ENCODE results near the gene METAP1D. TPM values are rescaled to one million over a fixed set of nuclear protein-coding genes. Genes with fewer than 3 reads are reported as not detected.
"Not testable (repeated sequence)": the region's sequence is repeated elsewhere in the genome, so short reads cannot be mapped to it uniquely, and the experiment has no call there.

METAP1D gene
- total and polyA plus RNA-seq, 12 donors = 1.7 to 21.8 (median 7.8) TPM

DNA sequence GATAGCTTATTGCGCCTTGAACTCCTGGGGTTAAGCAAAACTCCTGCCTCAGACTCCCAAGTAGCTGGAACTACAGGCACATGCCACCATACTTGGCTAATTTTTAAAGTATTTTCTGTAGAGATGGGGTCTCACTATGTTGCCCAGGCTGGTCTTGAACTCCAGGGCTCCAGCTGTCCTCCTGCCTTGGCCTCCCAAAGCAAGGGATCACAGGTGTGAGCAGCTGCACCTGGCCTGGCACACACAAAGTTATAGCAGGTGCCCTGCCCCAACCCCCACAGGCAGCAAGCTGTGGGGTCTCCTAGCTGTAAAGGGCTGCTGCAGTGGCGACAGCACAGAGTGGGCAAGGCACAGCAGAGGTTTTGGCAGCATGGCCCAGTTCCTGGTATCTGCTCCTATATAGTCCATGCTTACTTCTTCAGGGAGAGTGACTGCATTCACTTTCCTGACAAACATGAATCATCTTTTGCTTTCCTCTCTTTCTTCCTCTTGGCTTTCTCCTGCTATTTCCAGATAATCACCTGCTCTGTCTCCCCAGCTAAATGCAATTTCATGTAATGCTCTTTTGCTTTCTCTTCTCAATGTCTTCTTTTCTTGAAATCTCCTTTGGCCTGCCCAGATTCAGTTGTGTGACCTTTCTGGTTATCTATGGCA, 27.3 kb upstream of the METAP1D start:
- TF ChIP-seq POLR2A (IDR thresholded peaks at IDR 0.05) = no peak
- TF ChIP-seq, protein P1, sequence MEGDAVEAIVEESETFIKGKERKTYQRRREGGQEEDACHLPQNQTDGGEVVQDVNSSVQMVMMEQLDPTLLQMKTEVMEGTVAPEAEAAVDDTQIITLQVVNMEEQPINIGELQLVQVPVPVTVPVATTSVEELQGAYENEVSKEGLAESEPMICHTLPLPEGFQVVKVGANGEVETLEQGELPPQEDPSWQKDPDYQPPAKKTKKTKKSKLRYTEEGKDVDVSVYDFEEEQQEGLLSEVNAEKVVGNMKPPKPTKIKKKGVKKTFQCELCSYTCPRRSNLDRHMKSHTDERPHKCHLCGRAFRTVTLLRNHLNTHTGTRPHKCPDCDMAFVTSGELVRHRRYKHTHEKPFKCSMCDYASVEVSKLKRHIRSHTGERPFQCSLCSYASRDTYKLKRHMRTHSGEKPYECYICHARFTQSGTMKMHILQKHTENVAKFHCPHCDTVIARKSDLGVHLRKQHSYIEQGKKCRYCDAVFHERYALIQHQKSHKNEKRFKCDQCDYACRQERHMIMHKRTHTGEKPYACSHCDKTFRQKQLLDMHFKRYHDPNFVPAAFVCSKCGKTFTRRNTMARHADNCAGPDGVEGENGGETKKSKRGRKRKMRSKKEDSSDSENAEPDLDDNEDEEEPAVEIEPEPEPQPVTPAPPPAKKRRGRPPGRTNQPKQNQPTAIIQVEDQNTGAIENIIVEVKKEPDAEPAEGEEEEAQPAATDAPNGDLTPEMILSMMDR (IDR thresholded peaks at IDR 0.05) = no peak
- H3K4me3 ChIP-seq = no peak overlapping the region
- H3K4me1 ChIP-seq (replicated peaks in 1 of 2) = no peaks in the 10 kb centered on the region
- WGBS, 4 donors = 95 to 100% (median 99%) methylated on average over 2 of the region's 2 CpGs
- no peak for DNase-seq
- no peaks in the 10 kb centered on the region for H3K27me3 ChIP-seq
- no peaks in the 10 kb centered on the region for H3K9me3 ChIP-seq (replicated peaks in 1 of 3)
- peaks cover 0 to 6% of the 10 kb centered on the region in 2 donors for H3K36me3 ChIP-seq (replicated peaks in 1 of 2)
- H3K27ac ChIP-seq = no peak overlapping the region
- intact Hi-C loops (cut with DNase I) = no loop called here

DNA sequence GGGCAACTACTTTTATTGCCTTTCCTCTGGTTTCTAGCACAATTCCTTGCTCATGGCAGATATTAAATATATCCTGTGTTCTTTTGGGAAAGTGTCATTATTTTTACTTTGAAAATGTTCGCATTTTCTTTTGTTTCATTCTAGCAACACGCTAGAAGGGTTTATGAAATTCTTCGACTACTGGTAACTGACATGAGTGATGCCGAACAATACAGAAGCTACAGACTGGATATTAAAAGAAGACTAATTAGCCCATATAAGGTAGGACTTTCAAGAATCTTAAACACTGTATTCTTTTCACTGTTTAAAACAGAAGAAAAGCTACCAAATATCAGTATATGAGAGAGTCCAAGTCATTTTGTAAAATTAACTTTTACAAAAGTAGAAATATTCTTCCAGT, 20.6 kb upstream of the METAP1D start:
- Histone ChIP-seq H3K4me3 (no peak overlapping the region), H3K27me3 (no peaks in the 10 kb centered on the region), H3K27ac (no peak overlapping the region), H3K9me3 (replicated peaks in 1 of 3) (no peaks in the 10 kb centered on the region), H3K36me3 (replicated peaks in 1 of 2) (peaks cover 0 to 20% of the 10 kb centered on the region in 2 donors), H3K4me1 (replicated peaks in 1 of 2) (no peaks in the 10 kb centered on the region)
- 96 to 99% (median 98%) methylated on average over 4 of the region's 4 CpGs for WGBS, 4 donors
- DNase-seq = no peak
- intact Hi-C loops (cut with DNase I) = no loop called here
- TF ChIP-seq, protein P1 (IDR thresholded peaks at IDR 0.05) = no peak
- no peak for TF ChIP-seq POLR2A (IDR thresholded peaks at IDR 0.05)

DNA sequence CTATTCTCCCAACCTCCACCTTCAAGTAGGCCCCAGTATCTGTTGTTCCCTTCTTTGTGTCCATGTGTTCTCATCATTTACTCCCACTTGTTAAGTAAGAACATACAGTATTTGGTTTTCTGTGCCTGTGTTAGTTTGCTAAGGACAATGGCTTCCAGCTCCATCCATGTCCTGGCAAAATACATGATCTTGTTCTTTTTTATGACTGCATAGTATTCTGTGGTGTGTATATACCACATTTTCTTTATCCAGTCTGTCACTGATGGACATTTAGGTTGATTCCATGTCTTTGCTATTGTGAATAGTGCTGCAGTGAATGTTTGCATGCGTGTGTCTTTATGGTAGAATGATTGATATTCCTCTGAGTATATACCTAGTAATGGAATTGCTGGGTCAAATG, 15.8 kb upstream of the METAP1D start:
- H3K4me1 ChIP-seq (replicated peaks in 1 of 2); intact Hi-C loops (cut with DNase I); H3K4me3 ChIP-seq; H3K9me3 ChIP-seq (replicated peaks in 1 of 3); H3K27me3 ChIP-seq; DNase-seq; H3K27ac ChIP-seq: not testable (repeated sequence)
- WGBS, 4 donors = 94 to 95% (median 95%) methylated on average over 1 of the region's 1 CpG
- peaks cover 0 to 12% of the 10 kb centered on the region in 2 donors for H3K36me3 ChIP-seq (replicated peaks in 1 of 2)

DNA sequence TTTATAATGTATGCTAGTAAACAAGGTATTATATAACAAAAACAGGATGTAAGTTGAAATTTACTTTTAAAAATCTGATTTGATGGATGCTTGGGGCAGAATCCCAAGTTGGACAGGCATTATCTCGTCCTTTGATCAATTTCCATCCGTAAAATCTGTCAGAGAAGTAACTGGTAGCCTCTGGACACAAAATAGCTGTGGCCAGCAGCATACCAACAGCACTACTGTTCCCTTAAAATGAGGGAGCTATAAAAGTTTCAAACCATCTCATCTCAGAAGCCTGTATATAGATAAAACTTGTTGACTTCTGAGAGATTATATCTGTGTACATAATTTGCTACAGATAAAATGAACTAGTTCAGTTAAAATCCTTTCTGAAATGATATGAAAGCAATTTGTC, 14.7 kb upstream of the METAP1D start:
- Histone ChIP-seq H3K27ac (no peak overlapping the region), H3K36me3 (replicated peaks in 1 of 2) (peaks cover 0 to under 1% of the 10 kb centered on the region in 2 donors), H3K27me3 (no peaks in the 10 kb centered on the region), H3K4me1 (replicated peaks in 1 of 2) (no peaks in the 10 kb centered on the region), H3K4me3 (no peak overlapping the region), H3K9me3 (replicated peaks in 1 of 3) (no peaks in the 10 kb centered on the region)
- 78 to 89% (median 79%) methylated on average over 2 of the region's 2 CpGs for WGBS, 4 donors
- no peak for DNase-seq
- TF ChIP-seq, protein P1 (IDR thresholded peaks at IDR 0.05) = no peak
- TF ChIP-seq POLR2A (IDR thresholded peaks at IDR 0.05) = no peak
- intact Hi-C loops (cut with DNase I) = no loop called here

DNA sequence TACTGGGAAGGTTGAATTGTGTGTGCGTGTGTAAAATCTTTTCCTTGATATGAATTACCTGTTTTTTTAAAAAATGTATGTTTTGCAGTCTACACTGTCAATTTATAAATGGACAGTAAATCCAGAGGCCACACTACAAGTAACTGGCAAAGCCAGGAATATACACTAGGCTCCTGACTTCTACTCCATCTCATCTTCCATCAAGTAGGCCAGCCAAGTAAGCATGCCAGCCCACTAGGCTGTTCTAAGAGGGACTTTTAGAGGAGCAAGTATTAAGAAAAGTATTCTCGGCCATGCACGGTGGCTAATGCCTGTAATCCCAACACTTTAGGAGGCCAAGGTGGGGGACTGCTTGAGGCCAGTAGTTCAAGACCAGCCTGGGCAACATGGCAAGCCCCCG, 13.0 kb upstream of the METAP1D start:
- H3K27me3 ChIP-seq = no peaks in the 10 kb centered on the region
- TF ChIP-seq, protein P1 (IDR thresholded peaks at IDR 0.05) = no peak
- no peak for TF ChIP-seq POLR2A (IDR thresholded peaks at IDR 0.05)
- intact Hi-C loops (cut with DNase I) = no loop called here
- no peaks in the 10 kb centered on the region for H3K4me1 ChIP-seq (replicated peaks in 1 of 2)
- no peak overlapping the region for H3K4me3 ChIP-seq
- no peak overlapping the region for H3K27ac ChIP-seq
- 89 to 98% (median 97%) methylated on average over 4 of the region's 4 CpGs for WGBS, 4 donors
- no peaks in the 10 kb centered on the region for H3K9me3 ChIP-seq (replicated peaks in 1 of 3)
- no peak for DNase-seq
- H3K36me3 ChIP-seq (replicated peaks in 1 of 2) = no peaks in the 10 kb centered on the region
